GM12878 (cell line): ENCODE data around the gene HUS1B. TPM values are rescaled to one million over a fixed set of nuclear protein-coding genes. Genes with fewer than 3 reads are reported as not detected.

Experiments
- ATAC-seq: fragments of 200-7000 bp; cut with Tn5 transposase; 3 replicates; pipeline ENCODE4 v1.9.1; 2020; ENCODE audit warnings: mild to moderate bottlenecking, moderate library complexity
- BruUV-seq: library from RNA; stranded (reverse); fragments of 400-500 nt; replicated peaks from 2 replicates; lab custom pipeline; 2021; lab: Mats Ljungman, UMichigan
- CTCF ChIA-PET: fragments of 300-600 bp; sonication (Branson Sonifier 250); formaldehyde crosslinking; extraction: SDS; loops from one replicate; lab custom pipeline; 2021; ENCODE audit warnings: inconsistent platforms; lab: Yijun Ruan, JAX
- POLR2A ChIA-PET: fragments of 350-600 bp; formaldehyde crosslinking; extraction: SDS; loops from one replicate; lab custom pipeline; 2021; ENCODE audit warnings: inconsistent platforms; lab: Charles Lee
- RAD21 ChIA-PET: fragments of 300-600 bp; sonication (Branson Sonifier 250); formaldehyde crosslinking; loops from one replicate; lab custom pipeline; 2023; ENCODE audit warnings: antibody characterized with exemption; ENCODE audit not compliant: unreplicated experiment; lab: Charles Lee
- SMC1A ChIA-PET: fragments of 300-600 bp; sonication (Branson Sonifier 250); formaldehyde crosslinking; loops from one replicate; lab custom pipeline; 2023; ENCODE audit not compliant: unreplicated experiment, uncharacterized antibody; lab: Charles Lee
- DNase-seq: peaks from one replicate; pipeline ENCODE4 v3.0.0-alpha.2; 2011; ENCODE audit warnings: low read depth, low spot score
- FAIRE-seq: peaks from 3 replicates; lab custom pipeline; 2011; peaks lifted over from hg19 to GRCh38; lab: Jason Lieb, UNC
- H2AFZ ChIP-seq: 2 replicates; pipeline ENCODE4 v1.6.0; 2011; ENCODE audit warnings: low read depth, low read length, control low read depth; ENCODE audit not compliant: control insufficient read depth
- H3K27ac ChIP-seq: 2 replicates; pipeline ENCODE4 v1.5.1; 2011; ENCODE audit warnings: control low read depth; ENCODE audit not compliant: control insufficient read depth, insufficient read depth
- H3K27me3 ChIP-seq, 2 experiments: replicated peaks in 1 of 2; 2 replicates each; pipeline versions ENCODE4 v1.6.0 to v1.6.1; 2011; ENCODE audit warnings: low read length in 1 of 2; ENCODE audit not compliant: control insufficient read depth in 2 of 2, insufficient read depth in 2 of 2
- H3K36me3 ChIP-seq, 2 experiments: 2 replicates each; pipeline ENCODE4 v1.5.1; 2011; ENCODE audit warnings: low read length in 1 of 2; ENCODE audit not compliant: control insufficient read depth in 2 of 2, insufficient read depth in 2 of 2
- H3K4me1 ChIP-seq: 2 replicates; pipeline ENCODE4 v1.6.1; 2011; ENCODE audit warnings: mild to moderate bottlenecking, low read length, moderate library complexity, mixed read lengths; ENCODE audit not compliant: control insufficient read depth, insufficient read depth
- H3K4me2 ChIP-seq: 2 replicates; pipeline ENCODE4 v1.6.0; 2011; ENCODE audit warnings: control low read depth; ENCODE audit not compliant: control insufficient read depth, insufficient read depth
- H3K4me3 ChIP-seq: fragments of 200-600 bp; sonication (generic); 2 replicates; pipeline ENCODE4 v1.5.1; 2016
- H3K79me2 ChIP-seq: 2 replicates; pipeline ENCODE4 v1.6.0; 2011; ENCODE audit warnings: low read length; ENCODE audit not compliant: control insufficient read depth, insufficient read depth
- H3K9ac ChIP-seq: 2 replicates; pipeline ENCODE4 v1.8.0; 2011; ENCODE audit warnings: low read length, control low read depth, mixed read lengths; ENCODE audit not compliant: control insufficient read depth, insufficient read depth
- H3K9me3 ChIP-seq: replicated peaks from 3 replicates; pipeline ENCODE4 v1.5.1; 2011; ENCODE audit warnings: mild to moderate bottlenecking, low read length; ENCODE audit not compliant: control insufficient read depth, insufficient read depth
- H4K20me1 ChIP-seq: 2 replicates; pipeline ENCODE4 v1.6.0; 2011; ENCODE audit not compliant: control insufficient read depth, insufficient read depth
- CBFB ChIP-seq: IDR thresholded peaks from 2 replicates; pipeline ENCODE4 v1.6.1; 2016; ENCODE audit warnings: antibody characterized with exemption, low read depth
- ETV6 ChIP-seq, 2 experiments: fragments of 450-650 bp in 1 of 2; IDR thresholded peaks in 1 of 2; conservative IDR thresholded peaks in 1 of 2; 2 replicates each; pipeline ENCODE4 v1.6.1; 2014; ENCODE audit warnings: antibody characterized with exemption in 1 of 2, borderline replicate concordance in 1 of 2, low read depth in 1 of 2, mild to moderate bottlenecking in 1 of 2, moderate library complexity in 1 of 2
- HDAC6 ChIP-seq: fragments of 200-600 bp; sonication (generic); IDR thresholded peaks from one replicate; pipeline ENCODE4 v1.8.0; 2017; ENCODE audit warnings: antibody characterized with exemption; ENCODE audit not compliant: unreplicated experiment
- MYC ChIP-seq: IDR thresholded peaks from 2 replicates; pipeline ENCODE4 v1.6.1; 2011; ENCODE audit warnings: mild to moderate bottlenecking, low read length, moderate library complexity, inconsistent platforms; ENCODE audit not compliant: insufficient read depth, insufficient replicate concordance, insufficient read length, severe bottlenecking
- SMAD1 ChIP-seq: fragments of 450-650 bp; IDR thresholded peaks from 2 replicates; pipeline ENCODE4 v1.6.1; 2018; ENCODE audit warnings: mild to moderate bottlenecking, low read depth; ENCODE audit not compliant: partially characterized antibody
- SMAD5 ChIP-seq: IDR thresholded peaks from 2 replicates; pipeline ENCODE4 v1.6.1; 2016; ENCODE audit warnings: antibody characterized with exemption, low read depth
- SPI1 ChIP-seq: IDR thresholded peaks from 2 replicates; pipeline ENCODE4 v1.6.1; 2011; ENCODE audit warnings: low read depth, mild to moderate bottlenecking, low read length, moderate library complexity, borderline replicate concordance; ENCODE audit not compliant: insufficient read depth
- SREBF2 ChIP-seq: IDR thresholded peaks from 2 replicates; pipeline ENCODE4 v1.6.1; 2012; ENCODE audit warnings: mild to moderate bottlenecking, low read length
- STAT1 ChIP-seq: fragments of 450-650 bp; conservative IDR thresholded peaks from 2 replicates; pipeline ENCODE4 v1.6.1; 2014; ENCODE audit warnings: antibody characterized with exemption, mild to moderate bottlenecking
- STAT3 ChIP-seq: IDR thresholded peaks from 2 replicates; pipeline ENCODE4 v1.6.1; 2011; ENCODE audit warnings: low read depth, low read length, improper control_type of control experiment
- WGBS: methylation state at CpG from one replicate; pipeline ENCODE4 v1.1.6; 2016; ENCODE audit warnings: low lambda C conversion rate; ENCODE audit not compliant: insufficient replicate concordance, insufficient coverage; ENCODE audit errors: missing lambda C conversion rate; 5-methylcytosine and 5-hydroxymethylcytosine counted together
- in situ Hi-C: fragments of 300-500 bp; cut with MboI; formaldehyde crosslinking; loops from 9 replicates; pipeline ENCODE4 v1.14.3; 2018; ENCODE audit warnings: mixed read lengths
- intact Hi-C: fragments of 100-400 bp; cut with micrococcal nuclease; formaldehyde crosslinking; loops from one replicate; pipeline ENCODE4 v1.14.2; 2022; ENCODE audit not compliant: unreplicated experiment
- polyA plus RNA-seq, 11 experiments: library from polyadenylated mRNA; depleted of rRNA in 4 of 11; unstranded in 6 of 11; stranded (reverse) in 5 of 11; fragments of >200 nt; fragmentation: Nextera tagmentation in 4 of 11; fragmentation: Illumina TruSeq in 1 of 11; extraction: Ambion mirVana in 4 of 11; extraction: Trizol in 1 of 11; gene quantifications; 1 replicate in 1 of 11; 2 replicates in 10 of 11; pipeline versions ENCODE4 v1.2.1 to v1.2.3, GENCODE V29; 2011 to 2016; ENCODE audit warnings: inconsistent platforms in 2 of 11, missing spikeins in 2 of 11, low read depth in 1 of 11
- total RNA-seq, 4 experiments: library from RNA; depleted of rRNA in 3 of 4; stranded (reverse); fragments of >200 nt in 3 of 4; fragmentation: Illumina TruSeq in 1 of 4; extraction: Trizol in 1 of 4; gene quantifications; 2 replicates each; pipeline versions ENCODE4 v1.2.1 to v1.2.3, GENCODE V29; 2013 to 2021
- TF ChIP-seq, protein P1 (sequence below): fragments of 450-650 bp; IDR thresholded peaks from 2 replicates; pipeline ENCODE4 v1.6.1; 2017; ENCODE audit warnings: mild to moderate bottlenecking
- TF ChIP-seq, protein P2 (sequence below): fragments of 450-650 bp; formaldehyde crosslinking; IDR thresholded peaks from 2 replicates; pipeline ENCODE4 v1.4.0; 2020; ENCODE audit warnings: mild to moderate bottlenecking, moderate library complexity
- TF ChIP-seq, protein P3 (sequence below): IDR thresholded peaks from 2 replicates; pipeline ENCODE4 v1.6.1; 2012; ENCODE audit warnings: mild to moderate bottlenecking, low read depth, low read length

The HUS1B gene
- total and polyA plus RNA-seq, 10 of the 15 experiments (the other 5 are each of a cell fraction or from before 2014, with no cell fraction given): 0.11 to 1.3 (median 0.68) TPM; not detected in 3

DNA sequence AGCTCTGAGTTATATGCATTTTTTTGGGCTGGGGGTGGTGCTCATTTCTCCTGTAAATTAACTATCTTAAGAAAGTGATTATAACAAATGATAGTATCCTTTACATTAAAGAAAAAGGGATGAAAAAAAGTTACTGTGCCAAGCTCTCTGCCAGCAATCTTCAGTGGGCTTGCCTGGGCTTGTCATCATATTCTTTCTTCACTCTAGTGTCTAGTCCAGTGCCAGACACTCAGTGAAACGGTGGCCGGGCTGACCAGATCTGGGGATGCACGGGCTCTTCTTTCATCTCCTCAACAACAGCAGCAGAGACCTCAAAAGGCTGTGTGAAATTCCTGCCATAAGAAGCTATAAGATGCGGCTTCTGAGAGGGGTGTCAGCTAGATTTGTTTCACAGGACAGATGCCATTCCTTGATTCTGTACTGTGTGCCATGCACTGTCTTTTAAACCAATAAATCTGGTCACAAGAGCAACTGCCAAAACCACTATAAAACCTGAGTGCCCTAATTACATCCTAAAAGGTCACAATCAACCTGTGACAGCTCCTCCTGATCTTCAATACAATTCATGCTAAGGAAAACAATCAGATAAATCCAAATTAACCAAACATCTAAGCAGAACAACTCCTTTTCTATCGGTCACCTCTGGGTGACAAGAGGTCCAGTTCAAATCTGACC is 23.9 kb upstream of the HUS1B start:
- ATAC-seq: no peak
- POLR2A ChIA-PET: interaction anchor here (1.0 kb wide), 1 partner anchor 9 kb away, joined by 3 read pairs; no protein-coding TSS in a partner anchor
- BruUV-seq: no TSS peak
- TF ChIP-seq STAT3 (no peak), SMAD1 (no peak), SMAD5 (no peak), HDAC6 (no peak), STAT1 (no peak), MYC (no peak), CBFB (no peak), SPI1 (no peak), SREBF2 (no peak), ETV6 (conservative IDR thresholded peaks at IDR 0.05 in 1 of 2, IDR thresholded peaks at IDR 0.05 in 1 of 2; ENCODE audit: borderline replicate concordance in 1 of 2, low read depth in 1 of 2) (no peak)
- TF ChIP-seq, protein P1, sequence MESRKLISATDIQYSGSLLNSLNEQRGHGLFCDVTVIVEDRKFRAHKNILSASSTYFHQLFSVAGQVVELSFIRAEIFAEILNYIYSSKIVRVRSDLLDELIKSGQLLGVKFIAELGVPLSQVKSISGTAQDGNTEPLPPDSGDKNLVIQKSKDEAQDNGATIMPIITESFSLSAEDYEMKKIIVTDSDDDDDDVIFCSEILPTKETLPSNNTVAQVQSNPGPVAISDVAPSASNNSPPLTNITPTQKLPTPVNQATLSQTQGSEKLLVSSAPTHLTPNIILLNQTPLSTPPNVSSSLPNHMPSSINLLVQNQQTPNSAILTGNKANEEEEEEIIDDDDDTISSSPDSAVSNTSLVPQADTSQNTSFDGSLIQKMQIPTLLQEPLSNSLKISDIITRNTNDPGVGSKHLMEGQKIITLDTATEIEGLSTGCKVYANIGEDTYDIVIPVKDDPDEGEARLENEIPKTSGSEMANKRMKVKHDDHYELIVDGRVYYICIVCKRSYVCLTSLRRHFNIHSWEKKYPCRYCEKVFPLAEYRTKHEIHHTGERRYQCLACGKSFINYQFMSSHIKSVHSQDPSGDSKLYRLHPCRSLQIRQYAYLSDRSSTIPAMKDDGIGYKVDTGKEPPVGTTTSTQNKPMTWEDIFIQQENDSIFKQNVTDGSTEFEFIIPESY: no peak
- TF ChIP-seq, protein P2, sequence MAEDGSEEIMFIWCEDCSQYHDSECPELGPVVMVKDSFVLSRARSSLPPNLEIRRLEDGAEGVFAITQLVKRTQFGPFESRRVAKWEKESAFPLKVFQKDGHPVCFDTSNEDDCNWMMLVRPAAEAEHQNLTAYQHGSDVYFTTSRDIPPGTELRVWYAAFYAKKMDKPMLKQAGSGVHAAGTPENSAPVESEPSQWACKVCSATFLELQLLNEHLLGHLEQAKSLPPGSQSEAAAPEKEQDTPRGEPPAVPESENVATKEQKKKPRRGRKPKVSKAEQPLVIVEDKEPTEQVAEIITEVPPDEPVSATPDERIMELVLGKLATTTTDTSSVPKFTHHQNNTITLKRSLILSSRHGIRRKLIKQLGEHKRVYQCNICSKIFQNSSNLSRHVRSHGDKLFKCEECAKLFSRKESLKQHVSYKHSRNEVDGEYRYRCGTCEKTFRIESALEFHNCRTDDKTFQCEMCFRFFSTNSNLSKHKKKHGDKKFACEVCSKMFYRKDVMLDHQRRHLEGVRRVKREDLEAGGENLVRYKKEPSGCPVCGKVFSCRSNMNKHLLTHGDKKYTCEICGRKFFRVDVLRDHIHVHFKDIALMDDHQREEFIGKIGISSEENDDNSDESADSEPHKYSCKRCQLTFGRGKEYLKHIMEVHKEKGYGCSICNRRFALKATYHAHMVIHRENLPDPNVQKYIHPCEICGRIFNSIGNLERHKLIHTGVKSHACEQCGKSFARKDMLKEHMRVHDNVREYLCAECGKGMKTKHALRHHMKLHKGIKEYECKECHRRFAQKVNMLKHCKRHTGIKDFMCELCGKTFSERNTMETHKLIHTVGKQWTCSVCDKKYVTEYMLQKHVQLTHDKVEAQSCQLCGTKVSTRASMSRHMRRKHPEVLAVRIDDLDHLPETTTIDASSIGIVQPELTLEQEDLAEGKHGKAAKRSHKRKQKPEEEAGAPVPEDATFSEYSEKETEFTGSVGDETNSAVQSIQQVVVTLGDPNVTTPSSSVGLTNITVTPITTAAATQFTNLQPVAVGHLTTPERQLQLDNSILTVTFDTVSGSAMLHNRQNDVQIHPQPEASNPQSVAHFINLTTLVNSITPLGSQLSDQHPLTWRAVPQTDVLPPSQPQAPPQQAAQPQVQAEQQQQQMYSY: no peak
- TF ChIP-seq, protein P3, sequence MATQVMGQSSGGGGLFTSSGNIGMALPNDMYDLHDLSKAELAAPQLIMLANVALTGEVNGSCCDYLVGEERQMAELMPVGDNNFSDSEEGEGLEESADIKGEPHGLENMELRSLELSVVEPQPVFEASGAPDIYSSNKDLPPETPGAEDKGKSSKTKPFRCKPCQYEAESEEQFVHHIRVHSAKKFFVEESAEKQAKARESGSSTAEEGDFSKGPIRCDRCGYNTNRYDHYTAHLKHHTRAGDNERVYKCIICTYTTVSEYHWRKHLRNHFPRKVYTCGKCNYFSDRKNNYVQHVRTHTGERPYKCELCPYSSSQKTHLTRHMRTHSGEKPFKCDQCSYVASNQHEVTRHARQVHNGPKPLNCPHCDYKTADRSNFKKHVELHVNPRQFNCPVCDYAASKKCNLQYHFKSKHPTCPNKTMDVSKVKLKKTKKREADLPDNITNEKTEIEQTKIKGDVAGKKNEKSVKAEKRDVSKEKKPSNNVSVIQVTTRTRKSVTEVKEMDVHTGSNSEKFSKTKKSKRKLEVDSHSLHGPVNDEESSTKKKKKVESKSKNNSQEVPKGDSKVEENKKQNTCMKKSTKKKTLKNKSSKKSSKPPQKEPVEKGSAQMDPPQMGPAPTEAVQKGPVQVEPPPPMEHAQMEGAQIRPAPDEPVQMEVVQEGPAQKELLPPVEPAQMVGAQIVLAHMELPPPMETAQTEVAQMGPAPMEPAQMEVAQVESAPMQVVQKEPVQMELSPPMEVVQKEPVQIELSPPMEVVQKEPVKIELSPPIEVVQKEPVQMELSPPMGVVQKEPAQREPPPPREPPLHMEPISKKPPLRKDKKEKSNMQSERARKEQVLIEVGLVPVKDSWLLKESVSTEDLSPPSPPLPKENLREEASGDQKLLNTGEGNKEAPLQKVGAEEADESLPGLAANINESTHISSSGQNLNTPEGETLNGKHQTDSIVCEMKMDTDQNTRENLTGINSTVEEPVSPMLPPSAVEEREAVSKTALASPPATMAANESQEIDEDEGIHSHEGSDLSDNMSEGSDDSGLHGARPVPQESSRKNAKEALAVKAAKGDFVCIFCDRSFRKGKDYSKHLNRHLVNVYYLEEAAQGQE: no peak

More for the DNA sequence above, 23.9 kb upstream of the HUS1B start:
- Histone ChIP-seq H3K4me1 (peaks cover 12% of the 10 kb centered on the region), H4K20me1 (no peaks in the 10 kb centered on the region), H3K4me2 (no peak overlapping the region), H2AFZ (no peak overlapping the region), H3K27me3 (no peaks in the 10 kb centered on the region), H3K9me3 (no peaks in the 10 kb centered on the region), H3K9ac (no peak overlapping the region), H3K4me3 (no peak overlapping the region), H3K27ac (no peak overlapping the region), H3K36me3 (peaks cover 0 to 4% of the 10 kb centered on the region in 2 experiments; a peak in 1 of 4 replicates), H3K79me2 (peaks cover 17% of the 10 kb centered on the region)
- no peak for FAIRE-seq
- CTCF ChIA-PET: interaction anchor here (1.2 to 2.1 kb wide), 3 partner anchors 8 to 88 kb away, joined by 3 to 6 read pairs (median 3); no protein-coding TSS in a partner anchor
- in situ Hi-C loops: no loop called here
- intact Hi-C loops: no loop called here
- DNase-seq: no peak
- RAD21 ChIA-PET: no interaction called here
- WGBS: 95% methylated on average over 5 of the region's 5 CpGs
- SMC1A ChIA-PET: interaction anchor here (0.8 to 1.2 kb wide), 3 partner anchors 8 to 15 kb away, joined by 3 read pairs; no protein-coding TSS in a partner anchor
